MM.1S (cell line): ENCODE results near the gene HERC4.

Experiments
- EZH2 ChIP-seq: fragments of 300-600 bp; sonication (generic); optimal IDR thresholded peaks from 2 replicates; pipeline ENCODE3; 2017; ENCODE audit warnings: low read depth, mild to moderate bottlenecking, antibody characterized with exemption, low read length, mixed read lengths
- EZH2phosphoT487 ChIP-seq: fragments of 300-600 bp; sonication (generic); IDR thresholded peaks from 2 replicates; pipeline ENCODE4 v1.6.1; 2018; ENCODE audit warnings: antibody characterized with exemption, low read length
- TF ChIP-seq, protein P1 (sequence below): fragments of 300-600 bp; sonication (generic); IDR thresholded peaks from 2 replicates; pipeline ENCODE4 v1.5.1; 2016; ENCODE audit warnings: antibody characterized with exemption, low read length, mixed read lengths

GRCh38 chr10:68080853-68081431 lies 5.9 kb upstream of the HERC4 start:
- TF ChIP-seq, protein P1, sequence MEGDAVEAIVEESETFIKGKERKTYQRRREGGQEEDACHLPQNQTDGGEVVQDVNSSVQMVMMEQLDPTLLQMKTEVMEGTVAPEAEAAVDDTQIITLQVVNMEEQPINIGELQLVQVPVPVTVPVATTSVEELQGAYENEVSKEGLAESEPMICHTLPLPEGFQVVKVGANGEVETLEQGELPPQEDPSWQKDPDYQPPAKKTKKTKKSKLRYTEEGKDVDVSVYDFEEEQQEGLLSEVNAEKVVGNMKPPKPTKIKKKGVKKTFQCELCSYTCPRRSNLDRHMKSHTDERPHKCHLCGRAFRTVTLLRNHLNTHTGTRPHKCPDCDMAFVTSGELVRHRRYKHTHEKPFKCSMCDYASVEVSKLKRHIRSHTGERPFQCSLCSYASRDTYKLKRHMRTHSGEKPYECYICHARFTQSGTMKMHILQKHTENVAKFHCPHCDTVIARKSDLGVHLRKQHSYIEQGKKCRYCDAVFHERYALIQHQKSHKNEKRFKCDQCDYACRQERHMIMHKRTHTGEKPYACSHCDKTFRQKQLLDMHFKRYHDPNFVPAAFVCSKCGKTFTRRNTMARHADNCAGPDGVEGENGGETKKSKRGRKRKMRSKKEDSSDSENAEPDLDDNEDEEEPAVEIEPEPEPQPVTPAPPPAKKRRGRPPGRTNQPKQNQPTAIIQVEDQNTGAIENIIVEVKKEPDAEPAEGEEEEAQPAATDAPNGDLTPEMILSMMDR, result no peak
- TF ChIP-seq EZH2phosphoT487 (no peak), EZH2 (no peak)
